HepG2 (cell line): ENCODE data around the gene ENHO. TPM values are rescaled to one million over a fixed set of nuclear protein-coding genes. Genes with fewer than 3 reads are reported as not detected.

Experiments
- AHR ChIP-seq: IDR thresholded peaks from 2 replicates; pipeline ENCODE4 v1.6.1; 2018; ENCODE audit warnings: missing genetic modification reagents, missing compliant biosample characterization
- ARHGAP35 ChIP-seq: sonication (generic); formaldehyde crosslinking; IDR thresholded peaks from 2 replicates; pipeline ENCODE4 v1.9.0; 2022; ENCODE audit warnings: mild to moderate bottlenecking, inconsistent platforms, moderate library complexity, missing genetic modification reagents, borderline replicate concordance
- ATF7-NPFF ChIP-seq: sonication (generic); formaldehyde crosslinking; IDR thresholded peaks from 2 replicates; pipeline ENCODE4 v1.8.1; 2023; ENCODE audit warnings: mild to moderate bottlenecking, low read depth, missing genetic modification reagents, moderate library complexity
- DPF2 ChIP-seq: sonication (generic); formaldehyde crosslinking; IDR thresholded peaks from 2 replicates; pipeline ENCODE4 v1.4.0; 2020; ENCODE audit warnings: mild to moderate bottlenecking, low read depth, missing genetic modification reagents, borderline replicate concordance
- HNRNPK ChIP-seq: fragments of 200-400 bp; formaldehyde crosslinking; IDR thresholded peaks from 2 replicates; pipeline ENCODE4 v1.6.1; 2018; ENCODE audit warnings: low read length, low read depth, moderate library complexity, mild to moderate bottlenecking; ENCODE audit not compliant: poor library complexity, severe bottlenecking
- KDM1A ChIP-seq: IDR thresholded peaks from 2 replicates; pipeline ENCODE4 v1.6.1; 2016; ENCODE audit warnings: missing compliant biosample characterization
- KLF15 ChIP-seq: sonication (generic); formaldehyde crosslinking; IDR thresholded peaks from 2 replicates; pipeline ENCODE4 v1.8.1; 2023; ENCODE audit warnings: borderline replicate concordance, mild to moderate bottlenecking, inconsistent platforms, missing genetic modification reagents, mixed read lengths
- NFYB ChIP-seq: sonication (generic); formaldehyde crosslinking; IDR thresholded peaks from 2 replicates; pipeline ENCODE4 v1.4.0; 2020; ENCODE audit warnings: missing genetic modification reagents
- NONO ChIP-seq, 2 experiments: fragments of 450-650 bp in 1 of 2; sonication (generic) in 1 of 2; formaldehyde crosslinking in 1 of 2; IDR thresholded peaks in 1 of 2; conservative IDR thresholded peaks in 1 of 2; 2 replicates each; pipeline versions ENCODE4 v1.6.1 to v1.8.0; 2017 to 2022; ENCODE audit warnings: mild to moderate bottlenecking in 1 of 2, missing genetic modification reagents in 1 of 2, moderate library complexity in 1 of 2
- PHF5A ChIP-seq: IDR thresholded peaks from one replicate; pipeline ENCODE4 v1.6.1; 2018; ENCODE audit warnings: low read depth, missing genetic modification reagents; ENCODE audit not compliant: unreplicated experiment
- PLRG1 ChIP-seq: fragments of 450-650 bp; conservative IDR thresholded peaks from 2 replicates; pipeline ENCODE4 v1.6.1; 2016
- RARA ChIP-seq: IDR thresholded peaks from 2 replicates; pipeline ENCODE4 v1.6.1; 2016; ENCODE audit warnings: missing genetic modification reagents, missing compliant biosample characterization
- RFX5 ChIP-seq: IDR thresholded peaks from 2 replicates; pipeline ENCODE4 v1.6.1; 2011; ENCODE audit warnings: low read depth, low read length, improper control_type of control experiment
- SMYD3 ChIP-seq: sonication (generic); formaldehyde crosslinking; IDR thresholded peaks from 2 replicates; pipeline ENCODE4 v1.8.1; 2023; ENCODE audit warnings: mild to moderate bottlenecking, missing genetic modification reagents
- SNAI1 ChIP-seq: sonication (generic); formaldehyde crosslinking; IDR thresholded peaks from 2 replicates; pipeline ENCODE4 v1.5.0; 2020; ENCODE audit warnings: mild to moderate bottlenecking, missing genetic modification reagents, borderline replicate concordance
- SOX5 ChIP-seq: IDR thresholded peaks from 2 replicates; pipeline ENCODE4 v1.6.1; 2016; ENCODE audit warnings: borderline replicate concordance
- SYNCRIP ChIP-seq: fragments of 200-400 bp; formaldehyde crosslinking; IDR thresholded peaks from 2 replicates; pipeline ENCODE4 v1.6.1; 2018; ENCODE audit warnings: mild to moderate bottlenecking, low read depth, low read length; ENCODE audit not compliant: insufficient read depth
- TGIF2 ChIP-seq: IDR thresholded peaks from 2 replicates; pipeline ENCODE4 v1.6.1; 2016; ENCODE audit warnings: control low read depth, missing compliant biosample characterization
- YEATS2 ChIP-seq: sonication (generic); formaldehyde crosslinking; IDR thresholded peaks from 2 replicates; pipeline ENCODE4 v1.4.0; 2020; ENCODE audit warnings: missing genetic modification reagents, borderline replicate concordance
- ZBED4 ChIP-seq: sonication (generic); formaldehyde crosslinking; IDR thresholded peaks from 2 replicates; pipeline ENCODE4 v1.4.0; 2020; ENCODE audit warnings: missing genetic modification reagents, borderline replicate concordance
- ZBTB20 ChIP-seq: sonication (generic); formaldehyde crosslinking; IDR thresholded peaks from 2 replicates; pipeline ENCODE4 v1.8.1; 2023; ENCODE audit warnings: missing genetic modification reagents, low read depth, mild to moderate bottlenecking, borderline replicate concordance
- ZFYVE20 ChIP-seq: sonication (generic); formaldehyde crosslinking; IDR thresholded peaks from 2 replicates; pipeline ENCODE4 v1.8.0; 2023; ENCODE audit warnings: low read depth, mild to moderate bottlenecking, moderate library complexity, missing genetic modification reagents, borderline replicate concordance
- ZKSCAN5 ChIP-seq: sonication (generic); formaldehyde crosslinking; IDR thresholded peaks from 2 replicates; pipeline ENCODE4 v1.5.1; 2020; ENCODE audit warnings: mild to moderate bottlenecking, missing genetic modification reagents
- ZNF33A ChIP-seq: sonication (generic); formaldehyde crosslinking; IDR thresholded peaks from 2 replicates; pipeline ENCODE4 v1.5.1; 2020; ENCODE audit warnings: missing genetic modification reagents, mild to moderate bottlenecking, moderate library complexity, borderline replicate concordance
- ZNF510 ChIP-seq: sonication (generic); formaldehyde crosslinking; IDR thresholded peaks from 2 replicates; pipeline ENCODE4 v1.4.0; 2020; ENCODE audit warnings: low read depth, mild to moderate bottlenecking, missing genetic modification reagents
- ZNF616 ChIP-seq: sonication (generic); formaldehyde crosslinking; IDR thresholded peaks from 2 replicates; pipeline ENCODE4 v1.5.0; 2020; ENCODE audit warnings: low read depth, mild to moderate bottlenecking, missing genetic modification reagents
- ZNF660 ChIP-seq: sonication (generic); formaldehyde crosslinking; IDR thresholded peaks from 2 replicates; pipeline ENCODE4 v1.5.1; 2020; ENCODE audit warnings: mild to moderate bottlenecking, low read depth, missing genetic modification reagents, borderline replicate concordance
- ZNF670 ChIP-seq: sonication (generic); formaldehyde crosslinking; IDR thresholded peaks from 2 replicates; pipeline ENCODE4 v1.8.0; 2022; ENCODE audit warnings: mild to moderate bottlenecking, missing genetic modification reagents, borderline replicate concordance
- polyA plus RNA-seq, 8 experiments: library from polyadenylated mRNA; depleted of rRNA in 3 of 8; stranded (reverse) in 7 of 8; unstranded in 1 of 8; fragments of >200 nt; fragmentation: Illumina TruSeq in 4 of 8; extraction: Trizol in 4 of 8; gene quantifications; 2 replicates each; pipeline versions ENCODE4 v1.2.1 to v1.2.3, GENCODE V29; 2011 to 2016; ENCODE audit warnings: low read depth in 4 of 8, missing spikeins in 1 of 8, mixed read lengths in 1 of 8; ENCODE audit not compliant: insufficient read depth in 1 of 8
- total RNA-seq, 5 experiments: library from RNA; depleted of rRNA; stranded (reverse); fragments of >200 nt; fragmentation: Illumina TruSeq; extraction: Trizol; gene quantifications; 2 replicates each; pipeline ENCODE4 v1.2.3, GENCODE V29; 2016; ENCODE audit warnings: low read depth in 1 of 5

The ENHO gene
- total and polyA plus RNA-seq, 2 of the 13 experiments (the other 11 are each of a cell fraction or from before 2014, with no cell fraction given) = 0.08 to 0.60 TPM

- no peak for TF ChIP-seq RARA (CRISPR knock-in tag)
- TF ChIP-seq SNAI1 (CRISPR knock-in tag) = no peak
- no peak for TF ChIP-seq ZKSCAN5 (CRISPR knock-in tag)
- no peak for TF ChIP-seq AHR
- TF ChIP-seq ZNF33A (CRISPR knock-in tag) = no peak
- peak; percentile 37; the same call in 1 of the 2 replicates for TF ChIP-seq YEATS2 (CRISPR knock-in tag)
- no peak for TF ChIP-seq RFX5
- no peak for TF ChIP-seq ZBTB20 (CRISPR knock-in tag)
- no peak for TF ChIP-seq NONO (IDR thresholded peaks at IDR 0.05)
- TF ChIP-seq NONO (CRISPR knock-in tag; conservative IDR thresholded peaks at IDR 0.05) = no peak
- no peak for TF ChIP-seq PHF5A (CRISPR knock-in tag)
- TF ChIP-seq DPF2 (CRISPR knock-in tag) = no peak
- no peak for TF ChIP-seq HNRNPK
- no peak for TF ChIP-seq TGIF2
- TF ChIP-seq ZNF510 (CRISPR knock-in tag) = no peak
- TF ChIP-seq KDM1A = no peak
- TF ChIP-seq ZNF660 = no peak
- TF ChIP-seq ARHGAP35 = no peak
- no peak for TF ChIP-seq SMYD3 (CRISPR knock-in tag)
- TF ChIP-seq ZNF616 (CRISPR knock-in tag) = no peak
- no peak for TF ChIP-seq SYNCRIP
- no peak for TF ChIP-seq ZNF670 (CRISPR knock-in tag)
- TF ChIP-seq ZFYVE20 = no peak
- TF ChIP-seq PLRG1 = no peak
- no peak for TF ChIP-seq KLF15
- peak; percentile 75 for TF ChIP-seq ATF7-NPFF (CRISPR knock-in tag)
- no peak for TF ChIP-seq SOX5 (CRISPR knock-in tag)
- no peak for TF ChIP-seq ZBED4 (CRISPR knock-in tag)
- TF ChIP-seq NFYB = peak; percentile 74
Measured at GRCh38 chr9:34522971-34523797, at the start of gene ENHO (continued).
